SU-DHL-6 (cell line): Measurements from ENCODE around the gene EGLN2.

ENCODE experiments used
- H2AFZ ChIP-seq: fragments of 200-600 bp; sonication (generic); 2 replicates; pipeline ENCODE4 v1.6.1; 2014; ENCODE audit warnings: low read depth, mild to moderate bottlenecking, moderate library complexity, mixed read lengths, antibody characterized with exemption, low read length; ENCODE audit not compliant: severe bottlenecking
- H3F3A ChIP-seq: fragments of 200-600 bp; shearing (Covaris generic); 2 replicates; pipeline ENCODE4 v1.6.0; 2016; ENCODE audit warnings: antibody characterized with exemption, mild to moderate bottlenecking; ENCODE audit not compliant: insufficient read depth
- H3K27ac ChIP-seq: fragments of 200-600 bp; sonication (generic); 2 replicates; pipeline ENCODE4 v1.5.1; 2016; ENCODE audit warnings: low read depth, mild to moderate bottlenecking, low read length, moderate library complexity, mixed read lengths
- H3K27me3 ChIP-seq: fragments of 200-600 bp; sonication (generic), shearing (Covaris generic); 2 replicates; pipeline ENCODE4 v1.6.0; 2014; ENCODE audit warnings: mild to moderate bottlenecking, low read length
- H3K36me3 ChIP-seq: fragments of 200-600 bp; sonication (generic); 2 replicates; pipeline ENCODE4 v1.6.1; 2014; ENCODE audit warnings: mild to moderate bottlenecking, low read length, mixed read lengths
- H3K4me2 ChIP-seq: fragments of 300-600, 200-600 bp; shearing (Covaris generic), sonication (generic); 2 replicates; pipeline ENCODE4 v1.6.0; 2014; ENCODE audit warnings: low read length, low read depth, mild to moderate bottlenecking; ENCODE audit not compliant: poor library complexity, severe bottlenecking
- H3K4me3 ChIP-seq: fragments of 200-600 bp; sonication (generic); 2 replicates; pipeline ENCODE4 v1.5.1; 2014; ENCODE audit warnings: antibody characterized with exemption, low read length, mild to moderate bottlenecking, mixed read lengths; ENCODE audit not compliant: insufficient read depth, poor library complexity, severe bottlenecking
- H3K79me2 ChIP-seq: fragments of 200-600 bp; sonication (generic); 2 replicates; pipeline ENCODE4 v1.6.1; 2014; ENCODE audit warnings: mild to moderate bottlenecking, low read length, moderate library complexity; ENCODE audit not compliant: insufficient read depth
- H3K9ac ChIP-seq: fragments of 200-600 bp; sonication (generic); 2 replicates; pipeline ENCODE4 v1.7.0; 2014; ENCODE audit warnings: mild to moderate bottlenecking, low read length
- H3K9me2 ChIP-seq: fragments of 200-600 bp; sonication (generic); replicated peaks from 2 replicates; pipeline ENCODE4 v1.6.1; 2014; ENCODE audit warnings: low read length; ENCODE audit not compliant: insufficient read depth
- H3K9me3 ChIP-seq: fragments of 200-600 bp; sonication (generic); 2 replicates; pipeline ENCODE4 v1.6.1; 2014; ENCODE audit warnings: low read length, mixed read lengths; ENCODE audit not compliant: insufficient read depth
- H4K20me1 ChIP-seq: fragments of 200-600 bp; sonication (generic); 2 replicates; pipeline ENCODE4 v1.6.1; 2014; ENCODE audit warnings: low read depth, mild to moderate bottlenecking, antibody characterized with exemption, low read length, moderate library complexity, mixed read lengths
- EZH2phosphoT487 ChIP-seq: fragments of 200-600 bp; sonication (generic), shearing (Covaris generic); conservative IDR thresholded peaks from 2 replicates; pipeline ENCODE4 v1.6.1; 2018; ENCODE audit warnings: mild to moderate bottlenecking, antibody characterized with exemption, low read length, moderate library complexity, mixed read lengths
- TF ChIP-seq, protein P1 (sequence below): fragments of 200-600 bp; sonication (generic); IDR thresholded peaks from one replicate; pipeline ENCODE4 v1.5.1; 2017; ENCODE audit warnings: antibody characterized with exemption, mild to moderate bottlenecking, low read length, moderate library complexity; ENCODE audit not compliant: insufficient read depth, poor library complexity, severe bottlenecking

EGLN2 gene

DNA sequence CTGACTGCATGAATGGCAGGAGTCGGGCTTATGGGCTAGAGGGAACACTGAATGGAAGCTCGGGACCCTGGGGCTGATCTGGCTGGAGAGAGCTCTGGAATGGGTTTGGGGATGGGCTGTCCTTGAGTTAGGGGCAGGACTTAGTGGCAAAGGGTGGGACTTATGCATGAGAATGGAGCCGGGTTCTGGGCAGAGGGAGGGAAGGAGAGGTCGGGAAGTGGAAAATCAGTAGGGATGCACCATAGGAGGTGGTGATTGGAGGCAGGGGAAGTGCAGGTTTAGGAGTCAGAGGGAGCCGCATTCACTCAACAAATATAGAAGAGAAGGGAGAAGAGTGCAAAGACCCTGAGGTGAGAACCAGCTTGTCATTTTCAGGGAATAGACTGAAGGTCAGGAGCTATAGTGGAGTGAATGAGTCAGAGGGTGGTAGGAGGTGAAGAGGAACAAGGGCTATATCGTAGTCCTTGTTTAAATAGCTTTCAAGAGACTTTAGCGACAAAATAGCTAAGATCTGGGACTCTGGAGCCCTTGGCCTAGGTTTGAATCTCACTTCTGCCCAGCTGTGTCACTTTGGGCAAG, 20.2 kb upstream of the EGLN2 start:
- Histone ChIP-seq H3K9me3 (no peaks in the 10 kb centered on the region), H3K79me2 (peaks cover 10% of the 10 kb centered on the region; the same call in 1 of the 2 replicates), H3K4me3 (peak overlapping the region; percentile 68), H3K27ac (peak overlapping the region; percentile 98), H3K9ac (peak overlapping the region; percentile 68), H3K4me2 (peak overlapping the region; percentile 75), H2AFZ (peak overlapping the region; percentile 60), H3K36me3 (no peaks in the 10 kb centered on the region), H3K9me2 (no peaks in the 10 kb centered on the region), H3F3A (peaks cover 16% of the 10 kb centered on the region), H3K27me3 (no peaks in the 10 kb centered on the region), H4K20me1 (no peaks in the 10 kb centered on the region)
- TF ChIP-seq, protein P1, sequence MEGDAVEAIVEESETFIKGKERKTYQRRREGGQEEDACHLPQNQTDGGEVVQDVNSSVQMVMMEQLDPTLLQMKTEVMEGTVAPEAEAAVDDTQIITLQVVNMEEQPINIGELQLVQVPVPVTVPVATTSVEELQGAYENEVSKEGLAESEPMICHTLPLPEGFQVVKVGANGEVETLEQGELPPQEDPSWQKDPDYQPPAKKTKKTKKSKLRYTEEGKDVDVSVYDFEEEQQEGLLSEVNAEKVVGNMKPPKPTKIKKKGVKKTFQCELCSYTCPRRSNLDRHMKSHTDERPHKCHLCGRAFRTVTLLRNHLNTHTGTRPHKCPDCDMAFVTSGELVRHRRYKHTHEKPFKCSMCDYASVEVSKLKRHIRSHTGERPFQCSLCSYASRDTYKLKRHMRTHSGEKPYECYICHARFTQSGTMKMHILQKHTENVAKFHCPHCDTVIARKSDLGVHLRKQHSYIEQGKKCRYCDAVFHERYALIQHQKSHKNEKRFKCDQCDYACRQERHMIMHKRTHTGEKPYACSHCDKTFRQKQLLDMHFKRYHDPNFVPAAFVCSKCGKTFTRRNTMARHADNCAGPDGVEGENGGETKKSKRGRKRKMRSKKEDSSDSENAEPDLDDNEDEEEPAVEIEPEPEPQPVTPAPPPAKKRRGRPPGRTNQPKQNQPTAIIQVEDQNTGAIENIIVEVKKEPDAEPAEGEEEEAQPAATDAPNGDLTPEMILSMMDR = no peak
- TF ChIP-seq EZH2phosphoT487 = no peak

DNA sequence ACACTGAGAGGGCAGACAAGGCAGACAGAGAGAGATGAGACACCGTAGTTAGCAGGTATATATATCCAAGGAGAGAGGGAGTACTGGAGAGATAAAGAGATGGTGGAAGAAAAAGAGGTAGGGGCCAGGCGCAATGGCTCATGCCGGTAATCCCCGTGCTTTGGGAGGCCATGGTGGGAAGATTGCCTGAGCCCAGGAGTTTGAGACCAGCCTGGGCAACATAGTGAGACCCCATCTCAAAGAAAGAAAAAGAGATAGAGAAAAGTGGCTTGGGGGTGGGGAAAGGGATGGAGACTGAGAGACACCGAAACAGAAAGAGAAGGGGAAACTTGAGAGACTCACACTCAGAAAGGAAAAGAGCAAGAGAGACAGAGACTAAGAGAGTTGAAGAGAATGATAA, 18.4 kb upstream of the EGLN2 start:
- H3K27me3 ChIP-seq = no peaks in the 10 kb centered on the region
- H3K36me3 ChIP-seq = no peaks in the 10 kb centered on the region
- H3K79me2 ChIP-seq = peaks cover 10% of the 10 kb centered on the region; the same call in 1 of the 2 replicates
- no peak overlapping the region for H3K27ac ChIP-seq
- H3K9me3 ChIP-seq = no peaks in the 10 kb centered on the region
- TF ChIP-seq, protein P1 = no peak
- no peak for TF ChIP-seq EZH2phosphoT487
- H3K9ac ChIP-seq = no peak overlapping the region
- H3K4me3 ChIP-seq = no peak overlapping the region
- no peak overlapping the region for H3K4me2 ChIP-seq
- peaks cover 11% of the 10 kb centered on the region for H3F3A ChIP-seq
- no peaks in the 10 kb centered on the region for H4K20me1 ChIP-seq
- no peaks in the 10 kb centered on the region for H3K9me2 ChIP-seq
- H2AFZ ChIP-seq = no peak overlapping the region

DNA sequence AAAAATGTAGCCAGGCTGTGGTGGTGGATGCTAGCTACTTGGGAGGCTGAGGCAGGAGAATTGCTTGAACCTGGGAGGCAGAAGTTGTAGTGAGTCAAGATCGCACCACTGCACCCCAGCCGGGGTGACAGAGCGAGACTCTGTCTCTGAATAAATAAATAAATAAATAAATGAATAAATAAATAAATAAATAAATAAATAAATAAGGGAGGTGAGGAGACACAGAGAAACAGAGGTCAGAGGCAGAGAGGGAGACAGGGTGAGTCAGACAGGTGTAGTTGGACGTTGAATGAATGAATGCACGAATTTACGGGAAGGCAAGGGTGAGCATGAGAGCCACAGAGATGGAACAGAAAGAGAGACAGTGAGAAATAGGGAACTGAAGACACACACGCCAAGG, 17.9 kb upstream of the EGLN2 start:
- H3K36me3 ChIP-seq = no peaks in the 10 kb centered on the region
- H3K4me3 ChIP-seq = no peak overlapping the region
- no peak overlapping the region for H3K9ac ChIP-seq
- no peaks in the 10 kb centered on the region for H3K27me3 ChIP-seq
- peaks cover 10% of the 10 kb centered on the region; the same call in 1 of the 2 replicates for H3K79me2 ChIP-seq
- H2AFZ ChIP-seq = no peak overlapping the region
- H4K20me1 ChIP-seq = no peaks in the 10 kb centered on the region
- H3K27ac ChIP-seq = no peak overlapping the region
- peaks cover 11% of the 10 kb centered on the region for H3F3A ChIP-seq
- H3K4me2 ChIP-seq = no peak overlapping the region
- TF ChIP-seq, protein P1 = no peak
- no peak for TF ChIP-seq EZH2phosphoT487
- no peaks in the 10 kb centered on the region for H3K9me3 ChIP-seq
- H3K9me2 ChIP-seq = no peaks in the 10 kb centered on the region
